HCEC 1CT (cell line): Measurements from ENCODE around the gene FAM78B.

Source experiments
- DNase-seq: peaks from one replicate; pipeline ENCODE4 v3.0.0-alpha.2; 2017

Gene FAM78B

DNA sequence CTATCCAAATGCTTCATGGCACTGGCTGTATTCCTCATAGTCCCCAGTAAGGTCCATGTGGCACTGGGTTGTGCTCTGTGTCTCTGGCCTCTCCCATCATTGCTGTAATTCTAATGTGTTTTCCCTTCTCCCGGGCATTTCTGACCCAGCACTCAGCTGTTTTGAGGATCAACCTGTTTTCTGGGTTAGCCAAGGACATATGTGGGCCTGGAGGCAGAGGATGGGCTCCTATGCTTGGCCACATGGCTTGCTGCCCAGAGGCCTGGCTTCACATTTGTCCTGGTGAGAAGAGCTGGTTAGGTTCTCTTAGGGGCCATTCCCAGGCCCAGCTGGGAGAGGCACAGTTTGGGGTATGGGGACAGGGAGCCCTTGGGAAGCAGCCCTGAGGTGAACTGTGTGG lies 103.1 kb downstream of the FAM78B start:
- DNase-seq = no peak

- no peak for DNase-seq
Observed at GRCh38 chr1:166062421-166063070, 104.3 kb downstream of the FAM78B start.

DNA sequence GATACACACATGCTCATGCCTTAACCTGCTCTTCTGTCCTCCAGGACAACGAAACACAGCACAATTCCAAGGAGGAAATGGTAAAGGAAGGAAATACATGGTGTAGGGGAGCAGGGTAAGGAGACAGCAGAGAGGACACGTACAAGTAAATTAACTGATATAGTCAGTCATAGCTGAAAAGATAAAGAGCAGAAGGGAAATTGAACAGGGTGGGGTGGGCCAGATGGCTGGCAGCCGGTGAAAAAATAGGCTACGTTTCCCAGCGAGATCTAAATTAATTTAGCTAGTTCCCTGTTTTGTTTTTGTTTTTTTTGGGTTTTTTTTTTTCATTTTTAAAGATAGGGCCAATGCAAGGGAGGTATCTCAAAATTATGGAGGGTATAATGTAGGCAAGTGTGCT lies 109.2 kb downstream of the FAM78B start:
- DNase-seq = no peak

DNA sequence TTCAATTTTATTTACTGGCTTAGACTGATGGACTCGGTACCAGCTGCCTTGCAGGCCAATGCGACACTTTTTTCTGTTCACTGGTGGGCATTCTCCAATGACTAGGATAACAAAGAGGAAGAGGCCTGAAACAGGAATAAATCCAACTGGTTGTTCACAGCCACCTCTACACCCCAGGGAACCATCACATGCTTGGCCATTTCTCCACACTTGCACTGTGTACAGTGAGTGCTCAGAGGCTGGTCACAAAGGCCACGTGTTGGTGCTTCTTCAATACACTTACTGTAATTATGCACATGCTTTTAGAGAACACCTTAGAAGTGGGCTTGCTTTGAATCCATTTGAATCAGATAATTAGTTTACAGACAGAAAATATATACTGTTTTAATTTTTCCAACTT lies 113.4 kb downstream of the FAM78B start:
- no peak for DNase-seq

- no peak for DNase-seq
Observed at GRCh38 chr1:166040202-166040997, 126.4 kb downstream of the FAM78B start.

DNA sequence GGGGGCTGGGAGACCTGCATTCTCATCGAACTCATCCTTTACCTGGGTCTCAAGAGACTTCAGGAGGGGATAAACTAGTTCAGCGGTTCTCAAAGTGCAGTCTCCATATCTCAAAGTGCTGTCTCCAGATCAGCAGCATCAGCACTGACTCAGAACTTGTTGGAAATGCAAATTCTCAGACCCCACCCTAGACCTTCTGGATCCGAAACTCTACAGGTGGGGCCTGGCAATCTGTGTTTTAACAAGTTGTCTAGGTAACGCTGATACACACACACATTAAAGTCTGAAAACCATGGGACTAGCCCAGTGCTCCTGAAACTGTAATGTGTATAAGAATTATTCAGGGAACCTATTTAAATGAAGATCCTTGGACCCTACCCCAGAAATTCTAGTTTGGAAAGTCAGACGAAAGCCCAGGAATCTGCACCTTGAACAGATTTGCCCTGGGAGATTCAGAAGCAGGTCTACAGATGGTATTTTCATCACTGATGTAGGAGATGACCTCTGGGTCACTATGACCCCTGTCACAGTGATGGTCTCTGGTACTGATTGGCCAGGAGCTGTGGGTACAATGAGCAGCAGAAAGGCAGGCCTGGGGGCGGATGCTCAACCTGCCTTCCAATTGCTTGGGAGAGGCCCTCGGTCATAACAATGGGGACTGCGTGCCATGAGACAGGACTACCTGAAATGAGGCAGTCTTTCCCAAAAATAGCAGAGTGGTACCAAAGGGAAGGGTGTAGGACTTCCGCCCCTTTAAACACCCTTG lies 127.2 kb downstream of the FAM78B start:
- DNase-seq = no peak

DNA sequence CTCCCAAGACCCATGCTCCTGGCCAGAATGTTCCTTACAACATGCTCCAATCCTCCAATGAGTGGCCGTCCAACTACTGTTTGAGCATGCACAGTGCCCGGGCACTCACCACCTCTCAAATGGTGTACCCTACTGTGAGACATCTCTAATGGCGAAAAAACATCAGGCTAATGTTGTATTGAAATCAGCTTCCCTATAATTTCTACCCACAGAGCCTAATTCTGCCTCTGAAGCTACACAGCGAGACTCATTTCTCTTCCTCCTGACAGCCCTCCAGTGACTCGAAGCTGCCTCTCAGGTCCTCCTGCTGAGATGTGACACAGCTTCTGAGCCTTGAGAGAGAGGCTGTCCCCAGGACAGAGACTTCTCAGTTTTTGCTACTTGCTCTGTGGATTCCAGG lies 130.7 kb downstream of the FAM78B start:
- no peak for DNase-seq

- DNase-seq = no peak
Observed at GRCh38 chr1:166032572-166033371, 134.0 kb downstream of the FAM78B start.

DNA sequence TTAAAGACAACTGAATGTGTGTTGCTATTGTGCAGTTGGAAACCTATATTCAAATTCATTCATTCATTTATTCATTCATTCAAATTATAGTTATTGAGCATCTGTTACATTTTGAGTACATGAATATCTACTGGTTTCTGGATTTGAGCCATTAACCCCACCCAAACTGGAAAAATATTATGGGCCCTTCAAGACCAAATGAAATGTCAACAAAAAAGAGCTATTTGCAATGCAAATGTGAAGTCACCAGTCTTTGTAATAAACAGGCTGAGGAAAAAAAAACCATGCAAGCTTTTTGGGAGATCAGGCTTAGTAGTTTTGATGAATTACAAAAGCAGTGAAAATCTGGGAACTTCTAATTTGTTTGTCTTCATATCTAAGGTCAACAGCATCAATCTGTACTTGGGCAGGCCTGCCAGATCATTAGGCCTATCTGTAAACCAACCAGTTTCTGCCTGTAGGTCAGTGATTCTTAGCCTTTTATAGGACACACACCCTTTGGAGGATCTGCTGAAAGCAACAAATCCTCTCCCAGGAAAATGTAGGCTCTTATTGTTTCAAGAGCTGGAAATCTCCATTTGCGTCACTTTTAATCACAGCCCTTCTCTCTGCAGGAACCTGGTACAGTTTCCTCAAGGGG lies 134.7 kb downstream of the FAM78B start:
- no peak for DNase-seq

- no peak for DNase-seq
Observed at GRCh38 chr1:166029196-166029945, 137.4 kb downstream of the FAM78B start.

DNA sequence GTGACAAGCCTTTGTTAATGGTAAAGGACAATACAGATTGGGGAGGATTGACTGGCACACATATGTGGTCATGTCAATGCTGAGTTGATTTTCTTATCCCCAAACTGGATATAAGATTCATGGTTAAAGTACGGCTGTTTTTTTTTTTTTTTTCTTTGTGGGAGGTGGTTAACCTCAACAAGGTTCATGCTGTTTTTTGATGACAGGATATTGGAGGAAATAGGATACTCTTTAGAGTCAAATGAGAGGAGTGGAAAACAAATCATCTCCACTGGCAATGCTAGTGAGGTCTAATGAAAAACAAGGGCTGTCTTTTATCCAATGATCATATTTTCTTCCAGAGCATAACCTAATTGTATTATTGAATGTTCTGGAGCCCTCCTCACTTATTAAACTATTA lies 140.2 kb downstream of the FAM78B start:
- no peak for DNase-seq

DNA sequence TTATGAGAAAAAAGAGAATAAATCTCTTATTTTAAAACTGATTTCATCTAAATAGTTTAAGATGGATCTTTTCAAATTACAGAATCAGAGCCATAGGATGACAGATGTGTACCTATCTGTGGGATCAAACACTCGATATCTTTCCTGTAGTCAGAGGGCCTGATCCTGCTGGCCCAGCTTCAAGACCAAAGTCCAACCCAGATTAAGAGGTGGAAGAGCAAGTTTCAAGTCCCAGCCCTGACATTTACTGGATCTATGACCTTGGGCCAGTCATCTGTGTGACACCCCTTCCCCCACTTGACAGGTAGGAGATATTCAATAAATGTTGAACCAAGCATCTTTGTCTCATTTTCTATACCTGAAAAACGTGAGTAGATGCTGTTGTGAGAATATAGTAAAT lies 140.7 kb downstream of the FAM78B start:
- DNase-seq = no peak

DNA sequence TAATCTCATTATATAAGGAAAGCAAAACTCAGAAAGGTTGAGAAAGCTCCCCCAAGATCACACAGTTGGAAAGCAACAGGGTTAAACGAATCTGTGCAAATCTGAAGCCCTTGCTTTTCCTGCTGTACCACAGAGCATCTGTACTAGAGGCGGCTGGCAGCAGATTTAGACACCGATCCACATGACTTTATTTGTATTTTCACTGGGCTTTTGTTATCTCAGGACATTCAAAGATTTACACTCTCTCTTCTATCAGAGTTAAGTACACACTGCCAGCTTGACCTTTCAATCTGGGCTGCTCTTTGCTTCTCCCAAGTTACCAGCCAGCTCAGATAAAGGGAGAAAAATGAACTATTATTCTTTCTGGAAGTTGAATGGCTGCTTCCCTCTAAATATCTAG lies 146.6 kb downstream of the FAM78B start:
- DNase-seq = no peak
